ENCODE measurements around the gene DOK3.
A peak's percentile ranks its signal among the peaks of the same experiment; 100 is the strongest.

Gene DOK3

GRCh38 chr5:177454397-177455035 is 55.1 kb downstream of the DOK3 start:
- FAIRE-seq: peak; percentile 95
- DNase-seq (ENCODE audit: insufficient read length, low spot score): peak; percentile 95

GRCh38 chr5:177453852-177454396 is 55.7 kb downstream of the DOK3 start:
- DNase-seq (ENCODE audit: insufficient read length, low spot score): no peak
- peak; percentile 82 for FAIRE-seq

DNA sequence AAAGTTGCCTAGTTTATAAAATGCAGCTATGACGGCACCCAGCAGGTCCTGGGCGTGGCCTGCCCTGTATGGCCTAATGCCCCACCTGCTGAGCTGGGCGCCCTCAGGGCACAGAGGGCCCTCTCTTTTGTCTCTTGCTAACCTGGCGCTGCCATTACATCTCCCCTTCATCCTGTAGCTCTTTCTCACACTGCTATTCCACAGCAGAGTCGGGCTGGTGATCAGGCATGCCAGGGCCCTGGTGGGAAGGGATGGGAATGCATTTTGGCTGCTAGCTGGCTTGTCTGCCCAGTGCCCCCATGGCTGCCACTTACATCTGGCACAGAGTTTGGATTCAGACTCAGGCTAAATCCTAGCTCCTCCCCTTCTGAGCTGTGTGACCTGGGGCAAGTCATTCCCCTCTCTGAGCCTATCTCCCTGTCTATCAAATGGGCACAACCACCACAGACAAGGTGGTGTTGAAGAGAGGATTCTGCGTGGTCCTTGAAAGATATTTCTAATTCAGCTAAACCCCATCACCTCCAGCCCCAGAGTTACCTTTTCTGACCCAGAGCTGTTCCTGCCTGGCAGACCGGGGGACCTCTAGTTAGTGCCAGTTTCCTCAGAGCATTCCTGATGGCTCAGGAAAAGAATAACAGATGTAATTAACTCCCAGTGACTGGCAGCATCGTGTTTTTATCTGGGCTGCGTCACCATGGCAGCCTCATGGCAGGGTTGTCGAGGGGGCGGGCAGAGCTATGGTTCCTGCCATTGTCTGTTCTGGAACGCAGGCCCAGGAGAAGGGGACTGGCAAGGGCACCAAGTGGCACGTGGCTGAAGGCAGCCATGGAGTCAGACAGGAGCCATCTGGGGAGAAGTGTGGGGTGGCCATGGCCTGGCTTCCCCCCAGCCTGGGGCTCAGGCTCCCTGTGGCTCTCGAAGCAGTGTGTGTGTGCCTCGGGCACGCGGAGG is 56.7 kb downstream of the DOK3 start:
- no peak for DNase-seq (ENCODE audit: insufficient read length, low spot score)

More for the DNA sequence above, 56.7 kb downstream of the DOK3 start:
- FAIRE-seq: no peak
